Stimulated activated CD4-positive, alpha-beta T cell treated with anti-CD3 and anti-CD28 coated beads, TNF-alpha, amount 100 ng/mL, for 1 hour (primary cell): Measurements from ENCODE around the gene TIGD2.

ENCODE experiments used
- DNase-seq, 3 donors: peaks; one replicate each; pipeline ENCODE4 v3.0.0-alpha.2; 2020; ENCODE audit warnings: low read depth in 3 of 3, low spot score in 1 of 3

TIGD2 gene

DNA sequence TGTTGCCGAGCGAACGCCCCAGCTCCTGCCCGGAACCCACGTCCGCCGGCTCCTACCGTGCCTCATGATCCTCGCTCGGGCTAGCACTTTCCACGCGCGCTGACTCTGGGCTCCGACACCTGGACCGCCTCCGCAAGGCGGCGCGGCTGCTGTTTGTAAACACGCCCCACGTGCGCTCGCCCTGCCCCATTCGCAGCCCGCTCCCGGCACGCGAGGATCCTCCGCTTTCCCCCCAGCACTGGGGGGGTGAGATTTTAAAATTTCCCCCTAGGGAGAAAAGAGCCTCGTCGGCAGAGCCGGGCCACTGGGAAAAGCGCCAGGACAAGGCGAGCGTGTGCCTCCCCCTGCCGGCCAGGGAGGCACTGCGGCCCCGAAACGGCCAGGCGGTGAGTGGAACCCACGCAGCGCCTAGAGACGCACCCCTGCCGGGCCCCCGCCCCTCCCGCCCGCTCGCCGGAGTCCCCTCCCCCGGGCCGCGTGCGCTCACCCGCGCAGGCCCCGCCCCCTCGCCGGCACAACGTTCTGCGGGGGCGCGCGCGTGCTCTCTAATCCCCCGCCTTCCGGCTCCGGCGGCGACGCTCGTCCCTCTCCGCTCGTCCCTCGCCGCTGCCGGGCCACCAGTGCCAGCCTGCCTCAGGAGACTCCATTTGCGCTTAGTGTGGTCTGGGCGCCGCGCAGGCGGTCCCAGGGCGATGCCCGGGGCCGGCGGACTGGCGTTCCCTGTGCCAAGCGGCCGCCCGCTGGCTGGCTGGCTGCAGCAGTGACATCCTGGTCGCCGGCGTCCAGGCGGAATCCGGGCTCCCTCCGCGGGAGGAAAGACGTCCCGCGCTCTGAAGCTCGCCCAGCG is at the start of gene TIGD2:
TIGD2 (plus strand) TSS at position 548 of the 847 bp plus-strand sequence. CDS start 1,442 bp downstream, outside the sequence.
- peak; percentile 66 to 86 (median 76) for DNase-seq

DNA sequence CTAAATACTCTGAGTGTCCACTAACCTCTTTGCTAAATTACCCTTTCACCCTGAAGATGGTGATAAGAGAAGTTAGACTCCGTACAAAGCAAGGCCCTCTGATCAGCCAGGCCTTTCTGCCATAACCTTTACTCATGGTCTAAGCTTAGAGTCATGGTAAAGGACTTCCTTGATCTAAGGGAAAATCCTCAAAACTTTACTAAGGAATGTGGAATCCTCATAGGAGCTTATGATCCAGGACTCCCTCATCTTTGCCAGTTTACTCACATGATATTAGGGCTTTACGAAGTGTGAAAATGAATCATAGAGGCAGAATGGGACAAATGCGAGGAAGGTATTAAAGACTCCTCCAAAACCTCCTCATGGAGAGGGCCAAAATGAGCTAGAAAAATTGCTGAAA is 46.5 kb upstream of the TIGD2 start:
- no peak for DNase-seq

DNA sequence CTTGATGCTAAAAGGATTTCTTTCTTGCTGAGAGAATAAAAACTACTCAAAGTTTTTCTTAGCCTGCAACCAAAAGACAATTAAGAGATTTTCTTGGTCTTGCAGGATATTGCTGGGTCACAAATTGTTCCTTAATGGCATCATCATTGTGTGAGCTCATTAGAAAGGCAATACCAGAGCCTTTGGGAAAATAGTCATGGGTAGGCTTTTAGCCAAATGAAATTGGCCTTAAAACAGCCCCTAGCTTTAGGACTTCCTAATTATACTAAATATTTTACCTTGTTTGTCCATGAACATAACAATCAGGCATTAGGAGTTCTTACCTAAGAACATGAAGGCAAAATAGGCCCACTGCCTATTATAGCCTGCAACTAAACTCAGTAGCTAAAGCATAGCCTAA is 43.9 kb upstream of the TIGD2 start:
- DNase-seq: no peak

DNA sequence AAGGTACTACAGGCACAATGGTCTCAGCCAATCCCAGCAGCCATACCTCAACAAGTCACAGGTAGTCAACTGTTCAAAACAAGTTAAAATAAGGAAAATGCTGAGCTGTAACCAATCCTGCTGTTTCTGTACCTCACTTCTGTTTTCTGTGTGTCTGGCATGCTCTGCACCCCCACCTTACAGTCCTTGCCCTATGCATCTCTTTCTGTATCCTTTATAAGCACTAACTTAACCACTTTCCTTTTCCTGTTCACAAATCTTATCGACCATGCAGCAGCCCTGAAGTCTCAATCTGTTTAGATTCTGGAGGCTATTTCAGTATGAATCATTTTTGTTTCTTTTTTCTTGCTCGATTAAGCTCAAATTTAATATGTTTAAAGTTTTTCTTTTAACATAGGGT is 41.9 kb upstream of the TIGD2 start:
- no peak for DNase-seq

DNA sequence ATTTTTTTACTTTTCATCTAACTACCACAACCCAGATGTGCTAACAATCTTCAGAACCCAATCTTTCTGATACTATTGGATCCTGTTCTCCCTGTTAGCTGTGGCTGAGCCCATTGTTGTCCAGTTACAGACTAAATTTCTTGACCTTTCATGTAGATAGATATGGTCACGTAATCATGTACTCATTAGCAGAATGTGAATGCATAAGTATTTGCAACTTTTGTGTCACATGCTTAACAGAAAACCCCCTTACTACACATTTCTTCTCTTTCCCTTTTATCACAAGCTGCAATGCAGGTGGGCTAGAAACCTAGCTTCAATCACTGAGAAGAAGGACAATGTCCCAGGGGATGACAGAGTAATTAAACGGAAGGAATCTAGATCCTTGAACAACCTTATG is 41.3 kb upstream of the TIGD2 start:
- DNase-seq: no peak

DNA sequence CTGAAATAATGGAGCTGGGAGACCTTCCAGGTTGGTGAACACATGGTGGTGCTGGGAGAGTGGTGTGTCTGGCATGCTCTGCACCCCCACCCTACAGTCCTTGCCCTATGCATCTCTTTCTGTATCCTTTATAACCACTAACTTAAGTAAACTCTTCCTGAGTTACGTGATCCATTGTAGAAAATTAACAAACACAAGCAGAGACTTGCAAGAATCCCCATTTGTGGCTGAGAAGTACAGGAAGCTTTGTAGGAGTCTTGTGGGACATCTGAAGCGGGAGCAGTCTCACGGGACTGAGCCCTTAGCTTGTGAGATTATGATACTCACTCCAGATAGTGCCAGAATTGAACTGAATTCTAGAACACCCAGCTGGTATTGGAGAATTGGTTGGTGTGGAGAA is 40.0 kb upstream of the TIGD2 start:
- no peak for DNase-seq

DNA sequence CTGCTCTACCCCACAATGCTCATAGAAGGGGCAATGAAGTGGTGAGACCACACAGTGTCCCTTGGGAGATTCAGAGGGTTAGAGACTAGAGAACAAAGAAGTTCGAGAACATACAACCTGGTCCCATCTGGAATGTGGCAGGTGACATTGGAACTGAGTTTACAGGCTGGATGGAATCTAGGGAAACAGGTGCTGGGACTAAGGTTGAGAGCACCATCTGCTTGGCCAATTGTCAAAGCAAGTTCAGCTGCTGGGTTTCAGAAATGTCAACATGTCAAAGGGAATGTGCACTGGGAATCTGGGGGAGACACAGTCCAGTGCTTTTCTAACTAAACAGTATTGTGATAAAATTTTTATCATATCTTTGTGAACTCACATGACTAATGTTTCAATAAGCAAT is 38.4 kb upstream of the TIGD2 start:
- no peak for DNase-seq

DNA sequence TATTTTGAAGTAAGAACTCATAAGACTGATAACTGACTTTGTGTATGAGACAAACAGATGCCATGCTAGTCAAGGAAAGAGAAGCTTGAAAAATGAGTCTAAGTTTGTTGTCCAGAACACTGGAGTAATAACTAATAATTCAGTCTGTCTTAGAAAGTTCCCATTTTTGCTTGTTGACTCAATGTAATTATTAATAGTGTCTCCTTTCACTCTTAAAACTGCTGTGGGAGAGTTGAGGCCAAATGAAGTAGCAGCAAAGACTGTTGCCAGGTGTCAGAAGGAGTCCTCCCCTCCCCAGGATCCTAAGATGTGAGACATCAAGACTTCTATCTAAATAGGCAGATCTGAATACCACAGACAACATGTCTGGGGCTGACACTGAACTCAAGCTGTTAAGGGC is 33.6 kb upstream of the TIGD2 start:
- no peak for DNase-seq

DNA sequence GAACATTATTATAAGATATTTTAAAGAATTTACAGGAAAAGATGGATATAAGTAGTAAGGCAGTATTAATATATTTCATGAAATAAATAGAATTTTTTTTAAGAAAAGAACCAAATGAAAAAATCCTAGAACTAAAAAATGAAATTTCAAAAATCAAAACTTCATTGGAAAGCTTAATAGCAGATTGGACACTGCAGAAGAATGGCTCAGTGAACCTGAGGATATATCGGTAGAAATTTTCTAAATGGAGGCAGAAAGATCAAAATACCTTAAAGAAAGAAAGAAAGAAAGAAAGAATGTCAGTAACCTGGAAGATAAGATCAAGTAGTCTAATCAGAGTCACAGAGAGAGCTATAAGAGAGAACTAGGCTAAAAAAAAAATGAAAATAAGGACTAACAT is 33.0 kb upstream of the TIGD2 start:
- no peak for DNase-seq

DNA sequence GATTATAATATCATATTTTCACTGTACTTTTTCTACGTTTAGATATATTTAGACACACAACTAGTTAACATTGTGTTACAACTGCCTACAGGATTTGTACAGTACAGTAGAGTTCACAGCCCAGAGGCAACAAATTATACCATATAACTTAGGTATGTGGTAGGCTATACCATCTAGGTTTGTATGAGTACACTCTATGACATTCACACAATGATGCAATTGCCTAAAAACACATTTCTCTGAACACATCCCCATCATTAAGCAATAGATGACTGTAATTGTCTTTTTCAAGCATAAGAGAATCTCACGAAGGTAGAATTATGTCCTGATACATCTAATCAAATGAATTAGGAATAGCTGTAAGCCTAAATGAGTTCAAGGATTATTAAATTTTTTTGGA is 12.3 kb upstream of the TIGD2 start:
- DNase-seq: no peak

DNA sequence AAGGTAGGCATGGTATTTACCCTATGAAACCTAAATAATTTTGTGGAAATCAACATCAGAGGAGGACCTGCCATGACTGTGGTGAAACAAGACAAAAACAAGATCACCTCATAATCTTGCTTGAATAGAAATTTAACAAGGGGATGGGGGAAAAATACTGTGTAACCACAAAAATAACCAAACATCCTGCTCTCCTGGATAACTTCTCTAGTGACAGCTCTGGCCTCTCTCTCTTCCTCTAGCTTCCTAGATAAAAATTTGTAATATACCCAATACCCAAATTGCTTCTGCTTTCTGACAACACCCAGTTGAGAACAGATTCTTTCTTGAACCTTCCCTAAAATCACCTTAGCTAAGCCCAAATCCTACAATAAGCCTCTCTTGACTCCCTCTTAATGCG is 11.9 kb upstream of the TIGD2 start:
- no peak for DNase-seq

DNA sequence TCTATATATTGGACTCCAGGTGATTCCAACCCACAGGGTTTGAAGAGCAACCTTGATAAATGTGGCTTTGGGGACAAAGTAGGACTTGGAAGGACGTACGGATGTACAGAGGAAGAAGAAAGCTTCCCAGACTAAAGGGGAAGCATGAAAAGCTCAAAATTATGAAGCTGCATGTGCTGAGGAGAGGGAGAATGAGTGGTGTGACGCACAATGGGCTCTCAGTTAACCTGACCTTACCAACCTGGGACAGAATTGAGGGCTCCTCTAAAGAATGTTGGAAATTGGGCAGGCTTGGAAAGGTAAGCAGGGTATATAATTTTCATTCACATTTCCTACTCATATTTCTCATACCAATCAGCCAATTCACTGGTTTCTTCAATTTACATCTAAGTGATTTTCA is 10.5 kb upstream of the TIGD2 start:
- DNase-seq: no peak

DNA sequence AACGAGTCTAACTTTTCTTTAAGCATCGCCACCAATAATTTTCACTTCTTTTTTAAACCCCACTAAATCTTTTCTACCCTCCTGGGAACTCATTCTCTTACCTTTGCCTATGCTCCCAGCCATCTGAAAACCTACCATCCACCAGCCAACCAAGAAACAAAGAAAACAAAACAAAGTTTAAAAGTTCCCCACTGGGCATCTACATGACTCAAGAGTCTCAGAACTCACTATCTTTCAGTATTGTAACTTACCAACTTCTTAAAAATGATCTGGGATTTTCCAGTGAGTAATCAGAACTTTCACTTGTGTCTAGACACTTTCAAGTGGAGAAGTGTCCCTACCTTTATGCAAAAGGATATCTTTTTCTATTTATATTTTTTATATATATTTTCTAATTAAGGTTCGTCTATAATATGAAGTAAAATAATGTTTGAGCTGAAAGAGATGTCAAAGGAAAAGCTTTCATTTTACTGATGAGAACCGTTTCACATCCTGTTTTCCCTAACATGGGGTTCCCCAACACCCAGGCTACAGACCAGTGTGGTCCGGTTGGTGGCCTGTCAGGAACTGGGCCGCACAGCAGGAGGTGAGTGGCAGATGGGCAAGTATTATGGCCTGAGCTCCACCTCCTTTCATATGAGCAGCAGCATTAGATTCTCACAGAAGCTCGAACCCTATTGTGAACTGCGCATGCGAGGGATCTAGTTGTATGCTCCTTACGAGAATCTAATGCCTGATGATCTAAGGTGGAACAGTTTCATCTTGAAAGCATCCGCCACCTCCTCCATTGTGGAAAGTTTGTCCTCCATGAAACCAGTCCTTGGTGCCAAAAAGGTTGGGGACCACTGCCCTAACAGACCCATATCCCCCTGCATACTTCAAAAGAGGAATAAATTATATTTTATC is 9.8 kb upstream of the TIGD2 start:
- no peak for DNase-seq

DNA sequence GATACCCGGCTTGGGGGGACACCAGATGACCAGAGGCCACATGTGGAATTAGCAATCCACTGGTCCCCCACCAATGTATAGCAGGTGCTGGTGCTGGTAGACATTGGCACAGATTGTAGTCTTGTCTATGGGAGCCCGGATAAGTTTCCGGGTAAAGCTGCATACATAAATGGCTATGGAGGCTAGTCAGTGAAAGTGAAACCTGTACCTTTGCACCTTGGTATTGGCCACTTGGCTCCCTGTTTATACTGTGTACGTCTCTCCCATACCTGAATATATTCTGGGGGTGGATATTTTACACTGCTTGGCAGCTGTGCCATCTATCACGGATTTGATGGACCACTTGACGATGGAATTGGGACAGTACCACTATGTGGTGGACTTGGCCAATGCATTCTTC is 5.6 kb upstream of the TIGD2 start:
- no peak for DNase-seq

DNA sequence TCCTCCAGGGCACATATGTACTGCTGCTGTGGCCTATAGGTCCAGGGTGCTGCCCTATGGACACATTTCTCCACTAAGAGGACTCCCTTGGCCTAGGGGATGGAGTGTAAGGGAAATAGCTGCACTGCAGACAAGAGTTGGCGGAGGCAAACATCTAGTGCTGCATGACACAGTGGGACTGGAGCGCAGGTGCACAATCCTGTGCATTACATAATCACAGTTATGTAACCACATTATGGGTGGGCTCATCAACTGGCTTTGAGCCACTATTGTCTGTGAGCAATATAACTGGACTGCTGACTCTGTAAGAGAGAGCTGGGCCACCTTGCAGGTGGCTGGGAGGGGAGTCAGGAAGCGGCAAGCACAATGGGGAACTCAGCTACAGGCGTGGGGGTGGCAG is 3.2 kb upstream of the TIGD2 start:
- no peak for DNase-seq

DNA sequence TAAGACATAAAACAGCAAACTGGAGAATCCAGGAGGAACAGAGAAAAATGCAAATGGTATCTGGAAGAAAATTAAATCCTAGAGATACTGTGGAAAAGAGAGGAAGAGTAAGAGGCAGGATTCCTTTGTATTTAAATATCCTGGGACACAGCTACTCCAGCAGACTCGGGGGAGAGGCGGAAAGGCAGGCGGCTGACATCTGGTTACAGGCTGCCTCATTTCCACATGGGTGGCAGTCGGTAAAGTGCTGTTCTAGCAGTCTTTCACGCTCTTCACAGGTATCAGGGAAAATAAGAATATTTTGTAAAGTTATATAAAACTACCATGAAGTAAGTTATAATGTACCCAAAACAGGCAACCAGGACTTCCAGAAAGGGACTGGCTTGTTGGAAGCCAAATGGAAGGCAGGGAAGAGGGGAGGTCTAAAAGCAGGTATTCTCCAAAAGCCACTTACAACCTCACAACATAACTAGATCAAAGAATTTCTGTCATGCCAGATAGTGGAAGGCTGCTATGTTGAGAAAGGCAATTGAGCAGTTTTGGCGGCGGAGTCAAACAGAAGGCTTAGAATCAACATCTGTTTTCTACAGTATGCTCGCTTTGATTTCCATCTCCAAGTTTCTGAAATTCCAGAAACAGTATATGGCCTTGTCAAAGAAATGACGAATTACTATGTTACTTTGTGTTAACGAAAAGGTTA is 1.3 kb upstream of the TIGD2 start:
- DNase-seq: no peak

DNA sequence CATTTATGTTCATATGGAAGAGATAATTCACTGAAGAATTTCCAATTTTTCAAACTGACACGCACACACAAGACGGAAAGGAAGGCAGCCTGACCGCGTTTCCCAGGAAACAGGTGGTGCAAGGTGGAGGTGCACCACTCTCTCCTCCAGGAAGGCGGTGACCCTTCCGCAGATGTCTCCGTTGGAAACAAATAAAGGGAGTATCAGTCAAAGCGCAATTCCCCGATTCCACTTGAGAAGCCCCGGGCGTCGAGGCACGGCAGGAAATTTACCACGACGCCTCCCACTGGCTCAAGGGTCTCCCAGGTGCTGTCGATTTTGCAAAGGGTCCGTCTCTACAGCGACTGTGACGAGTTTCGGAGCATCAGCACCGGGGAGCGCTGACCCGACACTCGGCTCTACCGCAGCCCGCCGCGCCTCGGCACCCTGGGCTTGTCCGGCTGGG is 770 bp upstream of the TIGD2 start:
- no peak for DNase-seq

DNA sequence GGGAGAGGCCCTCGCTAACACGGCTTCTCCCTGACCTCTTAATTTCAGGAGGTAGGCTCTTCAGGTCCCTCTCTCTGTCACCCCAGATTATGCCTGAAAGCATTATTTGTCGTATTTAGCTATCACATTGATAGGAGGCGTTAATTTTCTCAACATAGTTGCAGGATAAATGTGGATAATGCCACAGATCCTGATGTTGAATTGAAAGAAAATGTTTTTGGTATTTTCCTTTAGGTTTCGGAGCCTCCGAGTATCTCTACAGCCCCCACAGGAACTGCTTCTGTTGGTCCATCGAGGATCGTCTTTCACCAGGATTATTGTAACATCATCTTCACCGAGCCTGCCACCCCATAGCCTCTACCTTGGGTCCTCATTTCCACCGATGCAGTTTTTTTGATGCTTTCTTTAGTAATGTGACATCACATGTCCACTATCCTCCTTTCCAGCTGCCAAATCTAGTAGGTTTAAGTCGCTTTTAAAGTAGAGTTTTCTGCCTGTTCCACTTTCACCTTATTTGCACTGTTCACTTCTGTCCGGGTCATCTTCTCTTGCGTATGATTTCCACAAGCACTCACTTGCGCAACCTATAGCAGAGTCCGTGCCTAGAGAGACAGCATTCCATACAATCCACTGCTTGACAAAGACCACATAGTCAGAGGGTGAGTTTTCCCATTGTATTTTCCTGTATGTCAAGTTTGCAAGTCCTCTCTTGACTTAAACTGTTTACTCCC is 665 bp downstream of the TIGD2 start:
- DNase-seq: no peak

DNA sequence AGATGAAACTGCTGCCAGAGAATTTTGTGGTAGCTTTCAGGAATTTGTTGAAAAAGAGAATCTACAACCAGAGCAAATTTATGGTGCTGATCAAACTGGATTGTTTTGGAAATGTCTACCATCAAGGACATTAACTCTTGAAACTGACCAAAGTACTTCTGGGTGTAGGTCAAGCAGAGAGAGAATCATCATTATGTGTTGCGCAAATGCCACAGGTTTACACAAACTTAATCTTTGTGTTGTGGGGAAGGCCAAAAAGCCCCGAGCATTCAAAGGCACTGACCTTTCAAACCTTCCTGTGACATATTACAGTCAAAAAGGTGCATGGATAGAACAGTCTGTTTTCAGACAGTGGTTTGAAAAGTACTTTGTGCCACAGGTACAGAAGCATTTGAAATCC is 2.1 kb downstream of the TIGD2 start:
- DNase-seq: no peak

DNA sequence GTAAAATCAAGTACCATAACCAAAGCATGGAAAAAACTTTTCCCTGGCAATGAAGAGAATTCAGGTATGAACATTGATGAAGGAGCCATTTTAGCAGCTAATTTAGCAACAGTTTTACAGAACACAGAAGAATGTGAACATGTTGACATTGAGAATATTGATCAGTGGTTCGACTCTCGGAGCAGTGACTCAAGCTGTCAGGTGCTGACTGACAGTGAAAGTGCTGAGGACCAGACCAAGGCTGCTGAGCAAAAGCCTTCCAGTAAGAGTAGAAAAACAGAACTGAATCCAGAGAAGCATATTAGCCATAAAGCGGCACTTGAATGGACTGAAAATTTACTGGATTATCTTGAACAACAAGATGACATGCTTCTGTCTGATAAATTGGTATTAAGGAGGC is 2.8 kb downstream of the TIGD2 start:
- DNase-seq: no peak

DNA sequence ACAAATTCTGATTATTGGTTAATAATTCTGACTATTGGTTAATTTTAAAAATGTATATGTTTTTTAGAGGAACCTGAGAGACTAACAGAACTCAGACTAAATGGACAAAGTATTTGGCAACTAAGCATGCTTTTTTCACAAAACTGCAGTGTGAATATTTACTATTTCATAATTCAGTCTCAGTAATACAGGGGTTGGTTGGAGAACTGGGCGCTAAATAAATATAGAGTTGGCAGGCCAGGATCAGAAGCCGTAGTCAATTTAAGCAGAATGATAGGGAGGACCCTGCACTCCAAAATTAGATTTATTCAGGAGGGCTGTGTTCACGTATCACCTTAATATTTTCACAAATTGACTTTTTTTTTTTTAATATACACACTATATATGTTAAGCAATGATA is 5.8 kb downstream of the TIGD2 start:
- DNase-seq: no peak
